H9 (cell line): ENCODE data around the gene VSIG10L. TPM values are rescaled to one million over a fixed set of nuclear protein-coding genes. Genes with fewer than 3 reads are reported as not detected.

Source experiments
- DNase-seq: peaks from one replicate; pipeline ENCODE4 v3.0.0-alpha.2; 2017
- H2AFZ ChIP-seq: one replicate; pipeline ENCODE4 v1.6.1; 2013; ENCODE audit warnings: mild to moderate bottlenecking, low read length, control low read depth, moderate library complexity
- H2AK5ac ChIP-seq: 2 replicates; pipeline ENCODE4 v1.6.1; 2013; ENCODE audit warnings: low read length, control low read depth, mixed read lengths; ENCODE audit not compliant: insufficient read length
- H2BK120ac ChIP-seq: one replicate; pipeline ENCODE4 v1.6.1; 2013; ENCODE audit warnings: low read depth, mild to moderate bottlenecking, low read length, control low read depth, inconsistent platforms; ENCODE audit not compliant: poor library complexity, severe bottlenecking
- H2BK12ac ChIP-seq: 2 replicates; pipeline ENCODE4 v1.6.1; 2013; ENCODE audit warnings: low read length, control low read depth, mixed read lengths, low read depth; ENCODE audit not compliant: insufficient read length
- H2BK15ac ChIP-seq: 2 replicates; pipeline ENCODE4 v1.6.1; 2013; ENCODE audit warnings: low read depth, low read length, control low read depth
- H2BK20ac ChIP-seq: one replicate; pipeline ENCODE4 v1.6.1; 2013; ENCODE audit warnings: low read depth, mild to moderate bottlenecking, low read length, control low read depth, inconsistent platforms; ENCODE audit not compliant: poor library complexity, severe bottlenecking
- H2BK5ac ChIP-seq: 2 replicates; pipeline ENCODE4 v1.6.1; 2013; ENCODE audit warnings: low read length, control low read depth, mixed read lengths; ENCODE audit not compliant: insufficient read length
- H3K14ac ChIP-seq: 2 replicates; pipeline ENCODE4 v1.6.1; 2013; ENCODE audit warnings: low read length, control low read depth; ENCODE audit not compliant: insufficient read depth
- H3K18ac ChIP-seq: 2 replicates; pipeline ENCODE4 v1.6.1; 2013; ENCODE audit warnings: low read depth, mild to moderate bottlenecking, mixed read lengths, low read length, control low read depth; ENCODE audit not compliant: insufficient read length
- H3K23ac ChIP-seq: 2 replicates; pipeline ENCODE4 v1.6.1; 2013; ENCODE audit warnings: low read length, control low read depth, mixed read lengths, low read depth; ENCODE audit not compliant: insufficient read length
- H3K23me2 ChIP-seq: 2 replicates; pipeline ENCODE4 v1.6.1; 2013; ENCODE audit warnings: low read depth, mild to moderate bottlenecking, mixed read lengths, low read length, control low read depth; ENCODE audit not compliant: insufficient read length, poor library complexity, severe bottlenecking
- H3K27ac ChIP-seq: 2 replicates; pipeline ENCODE4 v1.5.1; 2013; ENCODE audit warnings: low read length, control low read depth, mixed read lengths, low read depth; ENCODE audit not compliant: insufficient read length
- H3K27me3 ChIP-seq: 2 replicates; pipeline ENCODE4 v1.6.1; 2013; ENCODE audit warnings: low read length, control low read depth, inconsistent platforms; ENCODE audit not compliant: insufficient read depth
- H3K4ac ChIP-seq: 2 replicates; pipeline ENCODE4 v1.6.1; 2013; ENCODE audit warnings: low read depth, mild to moderate bottlenecking, control low read depth, inconsistent platforms, low read length, moderate library complexity
- H3K4me1 ChIP-seq: 2 replicates; pipeline ENCODE4 v1.6.1; 2013; ENCODE audit warnings: low read length, control low read depth, inconsistent platforms; ENCODE audit not compliant: insufficient read depth
- H3K4me2 ChIP-seq: 2 replicates; pipeline ENCODE4 v1.6.1; 2013; ENCODE audit warnings: low read length, control low read depth, mixed read lengths; ENCODE audit not compliant: insufficient read length, insufficient read depth
- H3K56ac ChIP-seq: 2 replicates; pipeline ENCODE4 v1.6.1; 2013; ENCODE audit warnings: low read depth, mild to moderate bottlenecking, mixed read lengths, low read length, control low read depth; ENCODE audit not compliant: insufficient read length
- H3K79me1 ChIP-seq: 2 replicates; pipeline ENCODE4 v1.6.1; 2013; ENCODE audit warnings: low read depth, mild to moderate bottlenecking, moderate library complexity, low read length, control low read depth, inconsistent platforms; ENCODE audit not compliant: insufficient read depth, poor library complexity, severe bottlenecking
- H3K79me2 ChIP-seq: 2 replicates; pipeline ENCODE4 v1.6.1; 2013; ENCODE audit warnings: low read length, control low read depth, inconsistent platforms; ENCODE audit not compliant: insufficient read depth
- H3K9ac ChIP-seq: 2 replicates; pipeline ENCODE4 v1.6.1; 2013; ENCODE audit warnings: low read length, control low read depth, mixed read lengths; ENCODE audit not compliant: insufficient read length; ENCODE audit errors: extremely low read depth
- H3K9me3 ChIP-seq: one replicate; pipeline ENCODE4 v1.6.1; 2013; ENCODE audit warnings: low read depth, low read length, inconsistent platforms; ENCODE audit not compliant: control insufficient read depth
- H3T11ph ChIP-seq: one replicate; pipeline ENCODE4 v1.6.1; 2013; ENCODE audit warnings: mild to moderate bottlenecking, low read length, control low read depth, inconsistent platforms
- H4K20me1 ChIP-seq: one replicate; pipeline ENCODE4 v1.6.1; 2013; ENCODE audit not compliant: control insufficient read depth, insufficient read length, insufficient read depth
- H4K5ac ChIP-seq: 2 replicates; pipeline ENCODE4 v1.6.1; 2013; ENCODE audit warnings: low read depth, mild to moderate bottlenecking, mixed read lengths, low read length, control low read depth; ENCODE audit not compliant: insufficient read length
- H4K8ac ChIP-seq: replicated peaks from 2 replicates; pipeline ENCODE4 v1.6.1; 2013; ENCODE audit warnings: low read length, control low read depth, mixed read lengths, low read depth; ENCODE audit not compliant: insufficient read length
- H4K91ac ChIP-seq: 2 replicates; pipeline ENCODE4 v1.6.1; 2013; ENCODE audit warnings: low read depth, mild to moderate bottlenecking, moderate library complexity, mixed read lengths, low read length, control low read depth; ENCODE audit not compliant: insufficient read length
- H3K27ac Mint-ChIP-seq, 3 experiments: 2 replicates in 2 of 3; 3 replicates in 1 of 3; pipeline ENCODE4 v1.8.0; 2020 to 2021; ENCODE audit warnings: mixed read lengths in 3 of 3, mild to moderate bottlenecking in 1 of 3, moderate library complexity in 1 of 3
- H3K27me3 Mint-ChIP-seq: 2 replicates; pipeline ENCODE4 v1.8.0; 2021; ENCODE audit warnings: low read depth, mild to moderate bottlenecking, moderate library complexity, mixed read lengths
- H3K36me3 Mint-ChIP-seq, 3 experiments: 2 replicates in 2 of 3; 3 replicates in 1 of 3; pipeline ENCODE4 v1.8.0; 2020 to 2021; ENCODE audit warnings: low read depth in 3 of 3, mixed read lengths in 3 of 3; ENCODE audit not compliant: insufficient read depth in 1 of 3
- H3K4me1 Mint-ChIP-seq, 2 experiments: 2 replicates each; pipeline ENCODE4 v1.8.0; 2020; ENCODE audit warnings: mixed read lengths in 2 of 2
- H3K4me3 Mint-ChIP-seq, 2 experiments: 2 replicates in 1 of 2; 3 replicates in 1 of 2; pipeline ENCODE4 v1.8.0; 2020 to 2021; ENCODE audit warnings: mild to moderate bottlenecking in 2 of 2, mixed read lengths in 2 of 2, moderate library complexity in 1 of 2
- H3K9me3 Mint-ChIP-seq, 2 experiments: 2 replicates in 1 of 2; 3 replicates in 1 of 2; pipeline ENCODE4 v1.8.0; 2020; ENCODE audit warnings: mild to moderate bottlenecking in 2 of 2, mixed read lengths in 2 of 2, moderate library complexity in 1 of 2
- CTCF ChIP-seq: fragments of 200-600 bp; sonication (generic); conservative IDR thresholded peaks from 3 replicates; pipeline ENCODE4 v1.8.0; 2021; ENCODE audit warnings: antibody characterized with exemption, mild to moderate bottlenecking
- WGBS: extraction: QIAGEN DNeasy Blood & Tissue Kit; methylation state at CpG from one replicate; pipeline ENCODE4 v1.1.7; 2013; ENCODE audit warnings: missing lambda C conversion rate, low lambda C conversion rate, mixed read lengths; ENCODE audit not compliant: insufficient read length; ENCODE audit errors: extremely low coverage; 5-methylcytosine and 5-hydroxymethylcytosine counted together
- total RNA-seq: library from RNA; stranded (reverse); gene quantifications from 2 replicates; pipeline ENCODE4 v1.2.1, GENCODE V29; 2021

Gene VSIG10L
- total RNA-seq, 1 experiment from 2014 or later, result 5.6 TPM

- no peak overlapping the region for H2BK20ac ChIP-seq
- H3K18ac ChIP-seq, result no peak overlapping the region
- no peak overlapping the region for H3K23ac ChIP-seq
- H3K4ac ChIP-seq, result no peak overlapping the region
- H3K4me1 ChIP-seq, result no peaks in the 10 kb centered on the region
- no CpG with 5 or more reads among the region's 13 CpGs for WGBS
- H2AK5ac ChIP-seq, result no peak overlapping the region
- no peaks in the 10 kb centered on the region for H3K79me1 ChIP-seq
- H2BK15ac ChIP-seq, result no peak overlapping the region
- H4K8ac ChIP-seq, result no peak overlapping the region
- H2BK5ac ChIP-seq, result no peak overlapping the region
- peaks cover 8% of the 10 kb centered on the region for H3K23me2 ChIP-seq
- no peak overlapping the region for H3K9ac ChIP-seq
- no peak for TF ChIP-seq CTCF
- H3K27me3 ChIP-seq, result no peaks in the 10 kb centered on the region
- no peak overlapping the region for H4K5ac ChIP-seq
- H3K79me2 ChIP-seq, result no peaks in the 10 kb centered on the region
- no peak overlapping the region for H3K4me2 ChIP-seq
- no peak overlapping the region for H3T11ph ChIP-seq
- DNase-seq, result no peak
- H4K20me1 ChIP-seq, result no peaks in the 10 kb centered on the region
- no peaks in the 10 kb centered on the region for H3K36me3 Mint-ChIP-seq
- H3K14ac ChIP-seq, result no peak overlapping the region
- H2BK120ac ChIP-seq, result no peak overlapping the region
- no peak overlapping the region for H3K27ac ChIP-seq
- no peak overlapping the region for H3K4me3 Mint-ChIP-seq
- H3K56ac ChIP-seq, result no peak overlapping the region
- no peak overlapping the region for H2BK12ac ChIP-seq
- no peaks in the 10 kb centered on the region for H3K9me3 Mint-ChIP-seq
- no peaks in the 10 kb centered on the region for H3K27me3 Mint-ChIP-seq
- no peak overlapping the region for H4K91ac ChIP-seq
- H2AFZ ChIP-seq, result no peak overlapping the region
- no peaks in the 10 kb centered on the region for H3K9me3 ChIP-seq
- H3K27ac Mint-ChIP-seq, result no peak overlapping the region
- peaks cover 27 to 29% of the 10 kb centered on the region in 2 experiments for H3K4me1 Mint-ChIP-seq
These were observed 19.3 kb upstream of the VSIG10L start for GRCh38 chr19:51361239-51361638.
